Progenitor cell of endocrine pancreas (in vitro differentiated cells): ENCODE data around the gene ORM2. TPM values are rescaled to one million over a fixed set of nuclear protein-coding genes. Genes with fewer than 3 reads are reported as not detected.

Experiments
- DNase-seq: peaks from one replicate; pipeline ENCODE4 v3.0.0; 2021; ENCODE audit warnings: low spot score; ENCODE audit not compliant: unreplicated experiment
- H3K27ac Mint-ChIP-seq: 2 replicates; pipeline ENCODE4 v1.8.0; 2021; ENCODE audit warnings: mild to moderate bottlenecking, moderate library complexity, mixed read lengths
- H3K27me3 Mint-ChIP-seq: 2 replicates; pipeline ENCODE4 v1.8.0; 2021; ENCODE audit warnings: mixed read lengths
- H3K36me3 Mint-ChIP-seq: 2 replicates; pipeline ENCODE4 v1.8.0; 2022; ENCODE audit warnings: mixed read lengths; ENCODE audit not compliant: insufficient read depth
- H3K4me1 Mint-ChIP-seq: 2 replicates; pipeline ENCODE4 v1.8.0; 2021; ENCODE audit warnings: low read depth, mixed read lengths
- H3K4me3 Mint-ChIP-seq: 2 replicates; pipeline ENCODE4 v1.8.0; 2021; ENCODE audit warnings: low read depth, mild to moderate bottlenecking, moderate library complexity, mixed read lengths
- H3K9me3 Mint-ChIP-seq: 2 replicates; pipeline ENCODE4 v1.8.0; 2021; ENCODE audit warnings: low read depth, mixed read lengths
- CTCF ChIP-seq: fragments of 200-600 bp; sonication (generic); IDR thresholded peaks from one replicate; pipeline ENCODE4 v1.5.0; 2021; ENCODE audit warnings: antibody characterized with exemption, mild to moderate bottlenecking; ENCODE audit not compliant: unreplicated experiment
- total RNA-seq: library from RNA; stranded (reverse); gene quantifications from 2 replicates; pipeline ENCODE4 v1.2.1, GENCODE V29; 2021

ORM2 gene
- total RNA-seq, 1 donor from 2014 or later: 5.4 TPM

GRCh38 chr9:114307899-114308267, 21.8 kb upstream of the ORM2 start:
- Mint-ChIP-seq H3K9me3 (no peaks in the 10 kb centered on the region), H3K27me3 (no peaks in the 10 kb centered on the region), H3K27ac (no peak overlapping the region), H3K4me1 (no peaks in the 10 kb centered on the region), H3K4me3 (no peak overlapping the region), H3K36me3 (peaks cover 14% of the 10 kb centered on the region)
- DNase-seq: no peak
- TF ChIP-seq CTCF: no peak

- H3K27me3 Mint-ChIP-seq: no peaks in the 10 kb centered on the region
- H3K4me1 Mint-ChIP-seq: no peaks in the 10 kb centered on the region
- H3K36me3 Mint-ChIP-seq: peaks cover 14% of the 10 kb centered on the region
- no peak overlapping the region for H3K4me3 Mint-ChIP-seq
- DNase-seq: no peak
- no peak for TF ChIP-seq CTCF
- H3K27ac Mint-ChIP-seq: no peak overlapping the region
- no peaks in the 10 kb centered on the region for H3K9me3 Mint-ChIP-seq
Observed at GRCh38 chr9:114308361-114308950, 21.2 kb upstream of the ORM2 start.

- peaks cover 14% of the 10 kb centered on the region for H3K36me3 Mint-ChIP-seq
- no peaks in the 10 kb centered on the region for H3K4me1 Mint-ChIP-seq
- H3K27ac Mint-ChIP-seq: no peak overlapping the region
- H3K4me3 Mint-ChIP-seq: no peak overlapping the region
- no peaks in the 10 kb centered on the region for H3K27me3 Mint-ChIP-seq
- H3K9me3 Mint-ChIP-seq: no peaks in the 10 kb centered on the region
- DNase-seq: no peak
- no peak for TF ChIP-seq CTCF
Observed at GRCh38 chr9:114309096-114309495, 20.6 kb upstream of the ORM2 start.

GRCh38 chr9:114310471-114311450, 18.9 kb upstream of the ORM2 start:
- no peaks in the 10 kb centered on the region for H3K9me3 Mint-ChIP-seq
- no peak for DNase-seq

More at GRCh38 chr9:114310471-114311450, 18.9 kb upstream of the ORM2 start:
- Mint-ChIP-seq H3K36me3 (peaks cover 14% of the 10 kb centered on the region), H3K27me3 (no peaks in the 10 kb centered on the region), H3K4me3 (no peak overlapping the region), H3K4me1 (no peaks in the 10 kb centered on the region), H3K27ac (peak overlapping the region; percentile 59)
- TF ChIP-seq CTCF: no peak
